HEK293T (cell line): Measurements from ENCODE around the gene IL15RA.

Source experiments
- ARNT ChIP-seq: fragments of 450-650 bp; IDR thresholded peaks from 2 replicates; pipeline ENCODE4 v1.6.1; 2017; ENCODE audit warnings: mild to moderate bottlenecking
- BHLHE40 ChIP-seq: fragments of 450-650 bp; IDR thresholded peaks from 2 replicates; pipeline ENCODE4 v1.6.1; 2016; ENCODE audit warnings: mild to moderate bottlenecking, moderate library complexity, borderline replicate concordance
- FOXA1 ChIP-seq: fragments of 450-650 bp; IDR thresholded peaks from 2 replicates; pipeline ENCODE4 v1.6.1; 2016; ENCODE audit warnings: mild to moderate bottlenecking
- FOXK2 ChIP-seq: fragments of 450-650 bp; IDR thresholded peaks from 2 replicates; pipeline ENCODE4 v1.6.1; 2016; ENCODE audit warnings: mild to moderate bottlenecking
- FOXM1 ChIP-seq: fragments of 450-650 bp; IDR thresholded peaks from 2 replicates; pipeline ENCODE4 v1.6.1; 2017; ENCODE audit warnings: mild to moderate bottlenecking, borderline replicate concordance
- LEF1 ChIP-seq: fragments of 450-650 bp; IDR thresholded peaks from 2 replicates; pipeline ENCODE4 v1.6.1; 2017; ENCODE audit warnings: mild to moderate bottlenecking, borderline replicate concordance
- SP1 ChIP-seq: fragments of 450-650 bp; IDR thresholded peaks from 2 replicates; pipeline ENCODE4 v1.6.1; 2017
- SUZ12 ChIP-seq: fragments of 450-650 bp; IDR thresholded peaks from 2 replicates; pipeline ENCODE4 v1.6.1; 2016; ENCODE audit warnings: mild to moderate bottlenecking

DNA sequence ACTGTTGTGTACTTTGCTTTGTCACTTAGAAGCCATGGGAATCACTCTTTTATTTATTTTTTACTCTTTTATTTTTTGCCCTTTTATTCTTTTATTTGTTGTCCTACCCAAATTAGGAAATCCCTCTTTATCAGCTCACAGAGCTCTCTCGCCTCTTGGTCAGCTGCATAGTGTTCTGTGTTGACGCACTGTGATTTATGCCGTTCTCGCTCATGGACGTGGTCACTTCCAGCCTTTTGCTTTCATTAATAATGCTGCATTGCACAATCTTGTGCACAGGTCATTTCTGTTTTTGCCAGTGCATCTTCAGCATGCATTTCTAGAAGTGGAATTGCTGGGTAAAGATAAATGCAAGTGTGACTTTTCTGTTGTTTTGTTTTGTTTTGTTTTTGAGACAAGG is 45.0 kb downstream of the IL15RA start:
- TF ChIP-seq LEF1 (no peak), SUZ12 (no peak), BHLHE40 (no peak), ARNT (no peak), FOXA1 (no peak), SP1 (no peak), FOXK2 (no peak), FOXM1 (no peak)
